ENCODE results near the gene RFX1. TPM values are rescaled to one million over a fixed set of nuclear protein-coding genes. Genes with fewer than 3 reads are reported as not detected.

RFX1 gene
- polyA plus RNA-seq, 1 donor, result 5.8 TPM

GRCh38 chr19:13961826-13962698 lies 44.1 kb downstream of the RFX1 start:
- DNase-seq (ENCODE audit: low read depth), result no peak

GRCh38 chr19:13960863-13961784 lies 45.0 kb downstream of the RFX1 start:
- DNase-seq (ENCODE audit: low read depth), result no peak

GRCh38 chr19:13959962-13960862 lies 45.9 kb downstream of the RFX1 start:
- DNase-seq (ENCODE audit: low read depth), result no peak

GRCh38 chr19:13959141-13959961 lies 46.8 kb downstream of the RFX1 start:
- DNase-seq (ENCODE audit: low read depth), result no peak

- no peak for DNase-seq (ENCODE audit: low read depth)
Observed at GRCh38 chr19:13958043-13958442, 48.1 kb downstream of the RFX1 start.

GRCh38 chr19:13957051-13957450 lies 49.1 kb downstream of the RFX1 start:
- DNase-seq (ENCODE audit: low read depth), result no peak

GRCh38 chr19:13956365-13956744 lies 49.8 kb downstream of the RFX1 start:
- no peak for DNase-seq (ENCODE audit: low read depth)

GRCh38 chr19:13955662-13956364 lies 50.3 kb downstream of the RFX1 start:
- no peak for DNase-seq (ENCODE audit: low read depth)

- DNase-seq (ENCODE audit: low read depth), result no peak
Observed at GRCh38 chr19:13954185-13954584, 51.9 kb downstream of the RFX1 start.

GRCh38 chr19:13952931-13953531 lies 53.1 kb downstream of the RFX1 start:
- DNase-seq (ENCODE audit: low read depth), result no peak

GRCh38 chr19:13952154-13952930 lies 53.8 kb downstream of the RFX1 start, which contains the start of gene DCAF15:
Gene DCAF15, plus strand, starts transcription at chr19:13952509. Its CDS starts 4 bp downstream, at chr19:13952513.
- DNase-seq (ENCODE audit: low read depth), result peak; percentile 99

GRCh38 chr19:13951799-13952153 lies 54.3 kb downstream of the RFX1 start:
- no peak for DNase-seq (ENCODE audit: low read depth)

GRCh38 chr19:13951043-13951442 lies 55.1 kb downstream of the RFX1 start:
- DNase-seq (ENCODE audit: low read depth), result no peak

GRCh38 chr19:13946414-13946813 lies 59.7 kb downstream of the RFX1 start:
- DNase-seq (ENCODE audit: low read depth), result no peak

- no peak for DNase-seq (ENCODE audit: low read depth)
Observed at GRCh38 chr19:13942023-13942684, 64.0 kb downstream of the RFX1 start.

- no peak for DNase-seq (ENCODE audit: low read depth)
Observed at GRCh38 chr19:13938301-13939064, 67.6 kb downstream of the RFX1 start, which contains the start of gene PODNL1. Gene PODNL1, minus strand, starts transcription at chr19:13938417. Its CDS starts 236 bp downstream, at chr19:13938181.
